ENCODE measurements around the gene CDC5L. TPM values are rescaled to one million over a fixed set of nuclear protein-coding genes. Genes with fewer than 3 reads are reported as not detected.

CDC5L gene
- polyA plus RNA-seq, 1 of the 3 experiments (the other 2 are of a cell fraction): 6.0 TPM

GRCh38 chr6:44458551-44458950 is 71.0 kb downstream of the CDC5L start (continued):
- no peak for TF ChIP-seq MXI1 (IDR thresholded peaks at IDR 0.05; ENCODE audit: low read depth, low read length)

- WGBS (ENCODE audit: low lambda C conversion rate): 74% methylated on average over 15 of the region's 15 CpGs
- H3F3A ChIP-seq (replicated peaks; ENCODE audit: insufficient read depth): no peaks in the 10 kb centered on the region
- no peaks in the 10 kb centered on the region for H3K36me3 ChIP-seq (replicated peaks in 1 of 2; ENCODE audit: control insufficient read depth in 1 of 2, insufficient read depth in 2 of 2, low read length in 1 of 2)
- TF ChIP-seq REST (IDR thresholded peaks at IDR 0.05; ENCODE audit: low read depth, low read length): no peak
- TF ChIP-seq FOXM1 (IDR thresholded peaks at IDR 0.05; ENCODE audit: low read depth): no peak
- no peak for TF ChIP-seq TCF12 (IDR thresholded peaks at IDR 0.05)
- TF ChIP-seq RFX5 (IDR thresholded peaks at IDR 0.05; ENCODE audit: low read length): no peak
- TF ChIP-seq JUND (IDR thresholded peaks at IDR 0.05): no peak
- no peak for TF ChIP-seq GABPA (IDR thresholded peaks at IDR 0.05; ENCODE audit: low read depth)
- TF ChIP-seq EP300 (IDR thresholded peaks at IDR 0.05; ENCODE audit: borderline replicate concordance in 1 of 2, low read depth in 1 of 2, low read length in 1 of 2): no peak
- no peak for TF ChIP-seq TAF1 (IDR thresholded peaks at IDR 0.05; ENCODE audit: borderline replicate concordance, low read depth, low read length)
- no peak overlapping the region for H3K27ac ChIP-seq (ENCODE audit: low read depth in 2 of 2, low read length in 1 of 2)
- H3K4me2 ChIP-seq: no peak overlapping the region
- no peak for DNase-seq
- H3K9me3 ChIP-seq: no peaks in the 10 kb centered on the region
- no peaks in the 10 kb centered on the region for H3K4me1 ChIP-seq (ENCODE audit: control insufficient read depth in 1 of 2, insufficient read depth in 2 of 2, low read depth in 1 of 2, low read length in 1 of 2)
- no peak overlapping the region for H3K9ac ChIP-seq
- H3K9me2 ChIP-seq: no peaks in the 10 kb centered on the region
- ChIA-PET POLR2A (no interaction called here), CTCF (interaction anchor here (0.7 to 16.7 kb wide), 4 partner anchors 10 to 194 kb away, joined by 3 to 222 read pairs (median 78); no protein-coding TSS in a partner anchor)
- no peak overlapping the region for H2AFZ ChIP-seq (ENCODE audit: low read depth)
- H3K27me3 ChIP-seq (ENCODE audit: insufficient read depth): no peaks in the 10 kb centered on the region
- no peaks in the 10 kb centered on the region for H3K79me2 ChIP-seq (ENCODE audit: insufficient read depth)
- H3K4me3 ChIP-seq (ENCODE audit: low read depth in 2 of 2, low read length in 1 of 2): no peak overlapping the region
- no peaks in the 10 kb centered on the region for H4K20me1 ChIP-seq (ENCODE audit: insufficient read depth)
Measured at GRCh38 chr6:44462335-44462734, 74.8 kb downstream of the CDC5L start.

GRCh38 chr6:44462797-44463727 is 75.6 kb downstream of the CDC5L start:
- ChIA-PET CTCF (interaction anchor here (0.7 to 16.7 kb wide), 4 partner anchors 9 to 195 kb away, joined by 3 to 222 read pairs (median 78); no protein-coding TSS in a partner anchor), POLR2A (no interaction called here)
- Histone ChIP-seq H3K4me3 (ENCODE audit: low read depth in 2 of 2, low read length in 1 of 2) (no peak overlapping the region), H3K36me3 (replicated peaks in 1 of 2; ENCODE audit: control insufficient read depth in 1 of 2, insufficient read depth in 2 of 2, low read length in 1 of 2) (no peaks in the 10 kb centered on the region), H4K20me1 (ENCODE audit: insufficient read depth) (no peaks in the 10 kb centered on the region), H3K79me2 (ENCODE audit: insufficient read depth) (no peaks in the 10 kb centered on the region), H2AFZ (ENCODE audit: low read depth) (no peak overlapping the region), H3K4me1 (ENCODE audit: control insufficient read depth in 1 of 2, insufficient read depth in 2 of 2, low read depth in 1 of 2, low read length in 1 of 2) (no peaks in the 10 kb centered on the region), H3K4me2 (no peak overlapping the region), H3F3A (replicated peaks; ENCODE audit: insufficient read depth) (no peaks in the 10 kb centered on the region), H3K27me3 (ENCODE audit: insufficient read depth) (no peaks in the 10 kb centered on the region), H3K9me2 (no peaks in the 10 kb centered on the region), H3K9me3 (no peaks in the 10 kb centered on the region), H3K9ac (no peak overlapping the region), H3K27ac (ENCODE audit: low read depth in 2 of 2, low read length in 1 of 2) (no peak overlapping the region)
- TF ChIP-seq ELF1 (IDR thresholded peaks at IDR 0.05) (no peak), SIN3A (IDR thresholded peaks at IDR 0.05; ENCODE audit: borderline replicate concordance, low read depth, low read length) (no peak), ZBTB33 (IDR thresholded peaks at IDR 0.05; ENCODE audit: borderline replicate concordance, low read depth) (no peak), RFX5 (IDR thresholded peaks at IDR 0.05; ENCODE audit: low read length) (no peak), CTCF (IDR thresholded peaks at IDR 0.05) (no peak), RAD21 (IDR thresholded peaks at IDR 0.05; ENCODE audit: low read length) (no peak), JUND (IDR thresholded peaks at IDR 0.05) (no peak), TEAD4 (IDR thresholded peaks at IDR 0.05; ENCODE audit: borderline replicate concordance, insufficient read depth) (no peak)
- DNase-seq: no peak
- WGBS (ENCODE audit: low lambda C conversion rate): 88% methylated on average over 13 of the region's 13 CpGs

Data from SK-N-SH (cell line).